Measurements from ENCODE around the gene MYL5.
"Not testable (repeated sequence)": the region's sequence is repeated elsewhere in the genome, so short reads cannot be mapped to it uniquely, and the experiment has no call there.

MYL5 gene

DNA sequence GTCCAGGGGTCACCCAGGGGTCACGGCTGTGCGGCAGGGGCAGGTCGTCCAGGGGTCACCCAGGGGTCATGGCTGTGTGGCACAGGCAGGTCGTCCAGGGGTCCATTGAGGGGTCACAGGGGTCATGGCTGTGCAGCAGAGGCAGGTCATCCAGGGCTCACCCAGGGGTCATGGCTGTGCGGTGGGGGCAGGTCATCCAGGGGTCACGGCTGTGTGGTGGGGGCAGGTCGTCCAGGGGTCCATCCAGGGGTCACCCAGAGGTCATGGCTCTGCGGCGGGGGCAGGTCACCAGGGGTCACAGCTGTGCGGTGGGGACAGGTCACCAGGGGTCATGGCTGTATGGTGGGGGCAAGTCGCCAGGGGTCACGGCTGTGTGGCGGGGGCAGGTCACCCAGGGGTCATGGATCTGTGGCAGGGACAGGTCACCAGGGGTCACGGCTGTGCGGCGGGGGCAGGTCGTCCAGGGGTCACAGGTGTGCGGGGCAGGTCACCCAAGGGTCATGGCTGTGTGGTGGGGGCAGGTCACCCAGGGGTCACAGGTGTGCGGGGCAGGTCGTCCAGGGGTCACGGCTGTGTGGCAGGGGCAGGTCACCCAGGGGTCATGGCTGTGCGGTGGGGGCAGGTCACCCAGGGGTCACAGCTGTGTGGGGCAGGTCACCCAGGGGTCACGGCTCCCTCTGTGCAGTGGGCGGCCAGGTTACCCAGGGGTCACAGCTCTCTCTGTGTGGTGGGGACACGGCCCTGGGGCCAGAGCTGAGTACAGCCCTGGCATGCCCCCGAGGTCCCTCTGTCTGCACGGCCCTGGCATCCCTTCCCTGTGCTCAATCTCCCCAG lies 16.3 kb upstream of the MYL5 start:
- no peak for DNase-seq

- no peak for DNase-seq
Observed at GRCh38 chr4:658681-659667, 15.4 kb upstream of the MYL5 start.

- no peak for DNase-seq
Observed at GRCh38 chr4:659851-660250, 14.5 kb upstream of the MYL5 start.

DNA sequence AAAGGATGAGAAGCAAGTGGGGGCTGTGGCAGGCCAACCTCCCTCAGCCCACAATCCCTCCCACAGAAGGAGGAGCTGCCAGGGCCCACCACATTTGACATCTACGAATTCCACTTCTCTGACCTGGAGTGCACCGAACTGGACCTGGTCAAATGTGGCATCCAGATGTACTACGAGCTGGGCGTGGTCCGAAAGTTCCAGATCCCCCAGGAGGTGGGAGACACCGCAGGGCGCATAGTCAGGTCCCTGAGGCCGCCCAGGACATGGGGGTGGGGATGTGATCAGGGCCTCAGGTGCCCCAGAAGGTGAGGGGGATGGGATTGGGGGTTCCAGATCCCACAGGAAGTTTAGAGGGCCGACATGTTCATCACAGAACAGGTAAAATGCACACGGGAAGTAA lies 13.9 kb upstream of the MYL5 start:
- DNase-seq: no peak

- DNase-seq: no peak
Observed at GRCh38 chr4:661231-661630, 13.1 kb upstream of the MYL5 start.

GRCh38 chr4:661881-662761 lies 12.2 kb upstream of the MYL5 start:
- no peak for DNase-seq

GRCh38 chr4:663046-663437 lies 11.3 kb upstream of the MYL5 start:
- no peak for DNase-seq

- no peak for DNase-seq
Observed at GRCh38 chr4:663438-664428, 10.6 kb upstream of the MYL5 start.

DNA sequence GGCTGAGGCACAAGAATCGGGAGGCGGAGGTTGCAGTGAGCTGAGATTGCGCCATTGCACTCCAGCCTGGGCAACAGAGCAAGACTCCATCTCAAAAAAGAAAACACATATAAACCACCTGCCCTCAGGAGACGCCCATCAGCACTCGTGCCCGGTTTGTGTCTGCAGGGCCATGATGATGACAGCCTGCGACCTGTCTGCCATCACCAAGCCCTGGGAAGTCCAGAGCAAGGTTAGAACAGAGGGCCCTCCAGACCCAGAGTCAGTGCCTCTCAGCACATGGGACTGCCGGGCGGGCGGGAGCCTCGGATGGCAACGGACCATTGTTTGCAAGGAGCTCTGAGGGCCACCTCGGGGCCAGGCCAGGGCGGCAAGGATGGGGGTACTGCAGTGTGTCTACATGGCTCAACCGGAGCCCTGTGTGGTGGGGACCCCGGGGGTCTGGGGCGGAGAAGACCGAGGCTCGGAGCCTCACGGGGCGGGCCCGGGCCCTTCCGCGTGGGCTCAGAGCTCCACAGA lies 9.6 kb upstream of the MYL5 start:
- DNase-seq: no peak

DNA sequence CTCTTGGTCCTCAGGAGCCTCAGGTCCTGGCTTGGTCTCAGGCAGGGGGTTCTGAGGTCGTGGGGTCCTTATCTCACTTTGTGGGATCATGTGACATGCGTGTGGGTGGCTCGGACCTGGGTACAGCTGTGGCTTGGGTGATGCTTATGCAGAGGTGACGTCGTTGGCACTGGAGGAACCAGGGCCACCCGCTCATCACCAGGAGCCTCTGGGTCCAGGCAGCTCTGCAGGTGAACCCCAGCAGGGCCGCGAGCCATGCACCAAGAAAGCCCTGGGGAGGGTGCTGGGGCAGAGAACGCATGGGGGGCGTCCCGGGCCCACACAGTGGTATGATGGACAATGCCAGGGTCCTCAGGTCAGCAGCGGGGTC lies 9.0 kb upstream of the MYL5 start:
- no peak for DNase-seq

- no peak for DNase-seq
Observed at GRCh38 chr4:665751-666435, 8.4 kb upstream of the MYL5 start.

DNA sequence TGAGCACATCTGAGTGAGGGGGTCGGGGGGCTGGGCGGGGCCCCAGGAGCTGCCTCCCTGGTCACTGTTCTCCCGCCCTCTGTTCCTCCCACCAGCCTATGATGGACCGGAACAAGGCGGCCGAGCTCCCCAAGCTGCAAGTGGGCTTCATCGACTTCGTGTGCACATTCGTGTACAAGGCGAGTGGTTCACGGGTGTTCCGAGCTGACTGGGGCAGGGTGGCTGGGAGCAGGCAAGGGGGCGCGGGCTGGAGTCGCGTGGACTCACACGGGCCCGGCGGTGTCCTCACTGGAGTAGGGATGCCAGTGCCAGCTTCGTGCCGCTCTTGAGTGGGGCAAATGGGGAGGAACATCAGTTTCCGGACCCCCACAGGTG lies 7.9 kb upstream of the MYL5 start:
- no peak for DNase-seq

DNA sequence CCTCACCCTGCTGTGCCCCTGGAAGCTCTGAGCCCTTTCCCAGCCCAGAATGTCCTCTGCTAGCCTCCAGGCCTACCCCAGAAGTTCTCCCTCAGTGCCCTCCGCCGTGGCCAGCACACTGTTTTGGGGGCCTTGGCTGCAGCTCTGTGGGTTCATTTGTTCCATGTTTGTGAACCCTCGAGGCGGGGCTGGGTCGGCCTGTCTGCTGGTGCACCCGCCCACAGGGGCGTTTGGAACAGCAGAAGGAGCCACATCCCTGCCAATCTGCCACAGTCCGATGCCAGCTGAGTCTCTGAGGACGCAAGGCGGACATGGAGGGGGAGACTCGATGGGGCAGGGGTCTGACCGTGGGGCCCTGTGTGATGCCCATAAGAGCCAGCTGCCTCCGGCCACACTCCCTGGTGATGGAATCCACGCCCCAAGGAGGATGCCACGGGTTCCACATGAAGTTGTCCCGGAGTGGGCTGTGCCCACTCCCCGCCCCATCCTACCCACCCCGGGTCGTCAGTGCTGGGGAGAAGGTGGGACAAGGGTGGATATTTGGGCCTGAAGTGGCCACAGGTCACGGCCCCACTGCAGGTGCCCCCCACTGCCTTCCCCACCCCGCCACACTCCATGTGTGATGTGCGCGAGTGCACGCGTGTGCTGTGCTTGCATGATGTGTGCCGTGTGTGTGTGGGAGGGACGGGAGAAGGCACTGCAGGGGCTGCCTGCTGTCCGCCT lies 7.4 kb upstream of the MYL5 start:
- no peak for DNase-seq

- DNase-seq: no peak
Observed at GRCh38 chr4:667545-667925, 6.8 kb upstream of the MYL5 start.

GRCh38 chr4:668219-668618 lies 6.1 kb upstream of the MYL5 start:
- DNase-seq: not testable (repeated sequence)

- DNase-seq: not testable (repeated sequence)
Observed at GRCh38 chr4:669806-670559, 4.4 kb upstream of the MYL5 start.

GRCh38 chr4:671769-672168 lies 2.6 kb upstream of the MYL5 start:
- no peak for DNase-seq

DNA sequence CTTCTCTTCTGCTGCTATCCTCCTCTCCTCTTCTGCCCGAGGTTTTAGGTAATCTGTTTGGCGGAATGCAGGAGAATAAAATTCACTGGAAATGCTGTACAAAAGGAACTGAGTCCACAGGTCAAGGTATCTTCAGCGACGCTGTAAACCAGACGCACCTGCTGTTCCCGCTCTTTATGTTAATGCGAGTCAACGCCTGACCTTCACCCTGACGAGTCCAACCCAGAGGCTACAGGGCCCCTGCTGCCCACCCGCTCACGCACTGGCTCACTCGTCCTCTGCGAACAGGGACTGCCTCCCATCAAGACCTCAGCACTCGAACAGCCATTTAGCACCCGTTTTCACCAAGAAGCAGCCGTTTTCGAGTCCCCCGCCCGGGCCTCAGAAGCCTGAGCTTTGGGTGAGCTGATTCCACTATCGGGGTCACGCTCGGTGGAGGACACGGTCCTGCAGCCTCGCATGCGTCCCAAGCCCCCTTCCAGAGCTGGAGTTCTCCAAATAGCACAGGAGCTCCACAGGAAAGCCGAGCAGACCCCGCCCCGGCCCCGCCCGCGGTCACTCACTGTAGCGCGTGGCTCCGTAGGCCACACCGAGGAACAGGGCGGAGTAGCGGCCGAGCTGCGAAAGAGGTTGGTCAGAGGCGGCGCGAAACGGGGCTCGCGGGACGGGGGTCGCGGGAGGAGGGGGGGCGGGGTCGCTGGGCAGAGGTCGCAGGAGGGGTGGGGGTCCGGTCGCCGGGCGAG lies 822 bp upstream of the MYL5 start:
- DNase-seq: no peak
